Right renal pelvis (tissue), 4 donors: ENCODE results near the gene RHOV. TPM values are rescaled to one million over a fixed set of nuclear protein-coding genes. Genes with fewer than 3 reads are reported as not detected.

Source experiments
- DNase-seq, 4 donors: peaks; one replicate each; pipeline ENCODE4 v3.0.0-alpha.2; 2013; ENCODE audit warnings: low read depth in 4 of 4, low spot score in 3 of 4, missing footprints in 1 of 4
- polyA plus RNA-seq, 4 donors: library from polyadenylated mRNA; unstranded; fragments of 120-200 nt; gene quantifications; one replicate each; pipeline ENCODE4 v1.2.1, GENCODE V29; 2013; ENCODE audit not compliant: insufficient read length in 4 of 4

RHOV gene
- polyA plus RNA-seq, 4 donors: 1.8 to 2.6 (median 2.1) TPM

- DNase-seq: no peak
These were observed 30.6 kb upstream of the RHOV start for GRCh38 chr15:40904552-40905201.

- no peak for DNase-seq
These were observed 28.8 kb upstream of the RHOV start for GRCh38 chr15:40902605-40903561.

- no peak for DNase-seq
These were observed 27.0 kb upstream of the RHOV start for GRCh38 chr15:40901053-40901443.

- no peak for DNase-seq
These were observed 26.4 kb upstream of the RHOV start for GRCh38 chr15:40900256-40901052.

- no peak for DNase-seq
These were observed 25.6 kb upstream of the RHOV start for GRCh38 chr15:40899536-40900207.

- no peak for DNase-seq
These were observed 20.8 kb upstream of the RHOV start for GRCh38 chr15:40894681-40895448.

- DNase-seq: peak; percentile 94 to 99 (median 96)
These were observed 20.0 kb upstream of the RHOV start, which contains the start of gene VPS18 for GRCh38 chr15:40893733-40894680. Gene VPS18, plus strand, starts transcription at chr15:40894450. Its CDS starts 319 bp downstream, at chr15:40894769.

- DNase-seq: no peak
These were observed 19.1 kb upstream of the RHOV start for GRCh38 chr15:40893019-40893670.

- no peak for DNase-seq
These were observed 18.5 kb upstream of the RHOV start for GRCh38 chr15:40892447-40893012.

- DNase-seq: no peak
These were observed 17.9 kb upstream of the RHOV start for GRCh38 chr15:40891810-40892446.

GRCh38 chr15:40891138-40891537, 17.1 kb upstream of the RHOV start:
- DNase-seq: no peak

GRCh38 chr15:40889112-40889511, 15.1 kb upstream of the RHOV start:
- no peak for DNase-seq

GRCh38 chr15:40886586-40886985, 12.6 kb upstream of the RHOV start:
- DNase-seq: no peak

GRCh38 chr15:40881351-40881750, 7.3 kb upstream of the RHOV start:
- no peak for DNase-seq

- DNase-seq: no peak
These were observed 5.6 kb upstream of the RHOV start for GRCh38 chr15:40879609-40880008.

GRCh38 chr15:40878785-40879184, 4.8 kb upstream of the RHOV start:
- no peak for DNase-seq

- DNase-seq: no peak
These were observed 3.7 kb upstream of the RHOV start for GRCh38 chr15:40877694-40878093.
